Choroid plexus epithelial cell (primary cell): ENCODE data around the gene DPPA5.

ENCODE experiments used
- DNase-seq: peaks from one replicate; pipeline ENCODE4 v3.0.0-alpha.2; 2010; ENCODE audit warnings: low read depth
- H3K4me3 ChIP-seq: 2 replicates; pipeline ENCODE4 v1.5.1; 2011; ENCODE audit warnings: low read depth, mild to moderate bottlenecking, control low read depth, low read length, moderate library complexity
- CTCF ChIP-seq: conservative IDR thresholded peaks from 2 replicates; pipeline ENCODE4 v1.5.1; 2011; ENCODE audit warnings: low read depth, mild to moderate bottlenecking, control low read depth, inconsistent platforms, low read length, moderate library complexity

DPPA5 gene

GRCh38 chr6:73364121-73364520, 10.0 kb upstream of the DPPA5 start:
- H3K4me3 ChIP-seq: no peak overlapping the region
- TF ChIP-seq CTCF: no peak
- DNase-seq: no peak

- no peak overlapping the region for H3K4me3 ChIP-seq
- no peak for DNase-seq
- TF ChIP-seq CTCF: no peak
Measured at GRCh38 chr6:73363537-73363875, 9.4 kb upstream of the DPPA5 start.

- TF ChIP-seq CTCF: no peak
- DNase-seq: no peak
- no peak overlapping the region for H3K4me3 ChIP-seq
Measured at GRCh38 chr6:73362869-73363536, 8.9 kb upstream of the DPPA5 start.

- no peak for DNase-seq
- TF ChIP-seq CTCF: no peak
- no peak within 1 kb of the TSS for H3K4me3 ChIP-seq
Measured at GRCh38 chr6:73362358-73362757, 8.3 kb upstream of the DPPA5 start, which contains the start of gene KHDC3L. KHDC3L (plus strand) TSS chr6:73362658; CDS start chr6:73362730, 72 bp downstream.

GRCh38 chr6:73349311-73349710, 4.8 kb downstream of the DPPA5 start:
- H3K4me3 ChIP-seq: no peak overlapping the region
- no peak for DNase-seq
- TF ChIP-seq CTCF: no peak

- no peak for DNase-seq
- TF ChIP-seq CTCF: no peak
- H3K4me3 ChIP-seq: no peak overlapping the region
Measured at GRCh38 chr6:73348550-73349204, 5.4 kb downstream of the DPPA5 start.

GRCh38 chr6:73343164-73343563, 10.9 kb downstream of the DPPA5 start:
- TF ChIP-seq CTCF: no peak
- no peak overlapping the region for H3K4me3 ChIP-seq
- DNase-seq: no peak
